ENCODE measurements around the gene TEKTIP1. TPM values are rescaled to one million over a fixed set of nuclear protein-coding genes. Genes with fewer than 3 reads are reported as not detected.

The TEKTIP1 gene
- total RNA-seq, 1 experiment from 2014 or later = 1.3 TPM

DNA sequence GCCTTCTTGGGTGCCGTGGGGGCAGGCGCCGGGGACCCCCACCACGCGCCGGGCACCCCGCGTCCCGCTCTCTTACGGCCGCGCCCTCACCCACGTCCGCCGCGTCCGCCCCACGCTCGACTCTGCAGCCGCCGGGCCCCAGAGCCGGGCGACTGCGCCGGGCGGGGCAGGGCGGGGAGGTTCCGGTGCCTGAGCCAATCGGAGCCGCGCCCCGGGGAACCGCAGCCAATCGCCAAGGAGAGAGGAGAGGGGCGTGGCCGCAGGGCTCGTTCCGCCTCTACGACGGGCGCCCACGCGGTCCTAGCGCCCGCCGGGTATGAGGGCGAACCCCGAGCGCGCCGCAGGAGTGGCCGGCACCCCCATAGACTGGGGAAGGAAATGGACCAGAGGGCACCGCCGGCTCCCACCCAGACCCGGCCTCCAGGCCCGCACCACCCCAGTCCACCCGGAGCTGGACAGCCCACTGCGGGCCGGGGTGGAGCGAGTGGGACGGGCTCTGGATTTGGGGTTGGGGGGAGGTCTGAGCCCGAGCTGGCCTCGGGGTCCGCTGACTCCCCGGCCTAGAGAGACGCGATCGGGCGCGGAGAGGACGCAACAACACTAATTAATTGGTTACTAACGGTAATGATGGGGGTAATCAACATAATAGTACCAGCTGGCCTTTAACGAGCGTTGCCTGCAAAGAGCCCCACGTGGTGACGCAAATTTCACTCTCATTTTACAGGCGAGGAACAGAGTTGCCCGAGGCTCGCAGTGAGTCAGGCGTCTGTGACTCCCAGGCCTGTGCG, 18.7 kb downstream of the TEKTIP1 start, which contains the start of gene MFSD12:
Gene MFSD12, minus strand, starts transcription at position 126 of the 788 bp plus-strand sequence. CDS start 183 bp downstream, outside the sequence.
- Mint-ChIP-seq H3K4me1 (peaks cover 12 to 15% of the 10 kb centered on the region in 2 experiments), H3K27me3 (ENCODE audit: low read depth) (peaks cover 45% of the 10 kb centered on the region), H3K27ac (no peak within 1 kb of the TSS), H3K9me3 (no peaks in the 10 kb centered on the region), H3K36me3 (ENCODE audit: insufficient read depth in 1 of 3, low read depth in 3 of 3) (0 out of 7 replicates have a peak, but pooled peaks cover 0 to 5% (median 0%) of the 10 kb centered on the region in 3 experiments), H3K4me3 (peak within 1 kb of the TSS; percentile 86 to 97)
- WGBS (ENCODE audit: extremely low coverage, insufficient read length, low lambda C conversion rate) = no CpG with 5 or more reads among the region's 81 CpGs
- Histone ChIP-seq H4K91ac (ENCODE audit: insufficient read length, low read depth, low read length) (no peak within 1 kb of the TSS), H2BK120ac (ENCODE audit: low read depth, low read length, poor library complexity, severe bottlenecking) (no peak within 1 kb of the TSS), H3T11ph (ENCODE audit: low read length) (no peak within 1 kb of the TSS), H3K79me2 (ENCODE audit: insufficient read depth, low read length) (no peaks in the 10 kb centered on the region), H3K23ac (ENCODE audit: insufficient read length, low read depth, low read length) (no peak within 1 kb of the TSS), H3K18ac (ENCODE audit: insufficient read length, low read depth, low read length) (no peak within 1 kb of the TSS), H3K27me3 (ENCODE audit: insufficient read depth, low read length) (no peaks in the 10 kb centered on the region; the same call in 1 of the 2 replicates), H2BK12ac (ENCODE audit: insufficient read length, low read depth, low read length) (no peak within 1 kb of the TSS), H2BK5ac (ENCODE audit: insufficient read length, low read length) (no peak within 1 kb of the TSS), H3K23me2 (ENCODE audit: insufficient read length, low read depth, low read length, poor library complexity, severe bottlenecking) (peaks cover 8% of the 10 kb centered on the region), H2BK20ac (ENCODE audit: low read depth, low read length, poor library complexity, severe bottlenecking) (no peak within 1 kb of the TSS), H4K20me1 (ENCODE audit: control insufficient read depth, insufficient read depth, insufficient read length) (peaks cover 3% of the 10 kb centered on the region), H3K4me1 (ENCODE audit: insufficient read depth, low read length) (no peaks in the 10 kb centered on the region), H3K4me2 (ENCODE audit: insufficient read depth, insufficient read length, low read length) (peak within 1 kb of the TSS; percentile 69), H4K8ac (replicated peaks; ENCODE audit: insufficient read length, low read depth, low read length) (no peak within 1 kb of the TSS), H3K4ac (ENCODE audit: low read depth, low read length) (no peak within 1 kb of the TSS), H3K14ac (ENCODE audit: insufficient read depth, low read length) (peak within 1 kb of the TSS; percentile 39), H3K56ac (ENCODE audit: insufficient read length, low read depth, low read length) (no peak within 1 kb of the TSS), H2AFZ (ENCODE audit: low read length) (no peak within 1 kb of the TSS), H4K5ac (ENCODE audit: insufficient read length, low read depth, low read length) (no peak within 1 kb of the TSS), H2BK15ac (ENCODE audit: low read depth, low read length) (no peak within 1 kb of the TSS), H3K9me3 (ENCODE audit: control insufficient read depth, low read depth, low read length) (no peaks in the 10 kb centered on the region), H3K79me1 (ENCODE audit: insufficient read depth, low read depth, low read length, poor library complexity, severe bottlenecking) (no peaks in the 10 kb centered on the region), H2AK5ac (ENCODE audit: insufficient read length, low read length) (no peak within 1 kb of the TSS), H3K9ac (ENCODE audit: extremely low read depth, insufficient read length, low read length) (no peak within 1 kb of the TSS), H3K27ac (ENCODE audit: insufficient read length, low read depth, low read length) (no peak within 1 kb of the TSS)
- no peak for TF ChIP-seq CTCF (conservative IDR thresholded peaks at IDR 0.05)
- DNase-seq = peak; percentile 90
